Measurements from ENCODE around the gene CHCHD6. TPM values are rescaled to one million over a fixed set of nuclear protein-coding genes. Genes with fewer than 3 reads are reported as not detected.

Gene CHCHD6
- total RNA-seq, 1 donor = 9.1 TPM

- no peak for DNase-seq (ENCODE audit: low read depth)
- H3K4me3 ChIP-seq (ENCODE audit: low read depth, low read length) = no peak overlapping the region
- no peak for TF ChIP-seq CTCF (IDR thresholded peaks at IDR 0.05; ENCODE audit: insufficient read depth, low read depth, low read length)
Measured at GRCh38 chr3:126900859-126901540, 197.0 kb downstream of the CHCHD6 start.

GRCh38 chr3:126901631-126902030, 197.6 kb downstream of the CHCHD6 start:
- TF ChIP-seq CTCF (IDR thresholded peaks at IDR 0.05; ENCODE audit: insufficient read depth, low read depth, low read length) = no peak
- no peak overlapping the region for H3K4me3 ChIP-seq (ENCODE audit: low read depth, low read length)
- no peak for DNase-seq (ENCODE audit: low read depth)

- TF ChIP-seq CTCF (IDR thresholded peaks at IDR 0.05; ENCODE audit: insufficient read depth, low read depth, low read length) = no peak
- H3K4me3 ChIP-seq (ENCODE audit: low read depth, low read length) = no peak overlapping the region
- DNase-seq (ENCODE audit: low read depth) = no peak
Measured at GRCh38 chr3:126903521-126903920, 199.5 kb downstream of the CHCHD6 start.

GRCh38 chr3:126907557-126907956, 203.5 kb downstream of the CHCHD6 start:
- H3K4me3 ChIP-seq (ENCODE audit: low read depth, low read length) = no peak overlapping the region
- DNase-seq (ENCODE audit: low read depth) = no peak
- no peak for TF ChIP-seq CTCF (IDR thresholded peaks at IDR 0.05; ENCODE audit: insufficient read depth, low read depth, low read length)

- no peak for DNase-seq (ENCODE audit: low read depth)
- no peak for TF ChIP-seq CTCF (IDR thresholded peaks at IDR 0.05; ENCODE audit: insufficient read depth, low read depth, low read length)
- no peak overlapping the region for H3K4me3 ChIP-seq (ENCODE audit: low read depth, low read length)
Measured at GRCh38 chr3:126908752-126909275, 204.8 kb downstream of the CHCHD6 start.

GRCh38 chr3:126910231-126910630, 206.2 kb downstream of the CHCHD6 start:
- TF ChIP-seq CTCF (IDR thresholded peaks at IDR 0.05; ENCODE audit: insufficient read depth, low read depth, low read length) = no peak
- DNase-seq (ENCODE audit: low read depth) = no peak
- H3K4me3 ChIP-seq (ENCODE audit: low read depth, low read length) = no peak overlapping the region

Data from fibroblast of villous mesenchyme (primary cell).